Stimulated activated CD4-positive, alpha-beta T cell treated with anti-CD3 and anti-CD28 coated beads, Interleukin-1b, Interleukin-23, amount 100 ng/mL, for 4 hours (primary cell): Measurements from ENCODE around the gene CNOT8.

Source experiments
- DNase-seq, 2 donors: peaks; one replicate each; pipeline ENCODE4 v3.0.0-alpha.2; 2020; ENCODE audit warnings: low read depth in 2 of 2

CNOT8 gene

DNA sequence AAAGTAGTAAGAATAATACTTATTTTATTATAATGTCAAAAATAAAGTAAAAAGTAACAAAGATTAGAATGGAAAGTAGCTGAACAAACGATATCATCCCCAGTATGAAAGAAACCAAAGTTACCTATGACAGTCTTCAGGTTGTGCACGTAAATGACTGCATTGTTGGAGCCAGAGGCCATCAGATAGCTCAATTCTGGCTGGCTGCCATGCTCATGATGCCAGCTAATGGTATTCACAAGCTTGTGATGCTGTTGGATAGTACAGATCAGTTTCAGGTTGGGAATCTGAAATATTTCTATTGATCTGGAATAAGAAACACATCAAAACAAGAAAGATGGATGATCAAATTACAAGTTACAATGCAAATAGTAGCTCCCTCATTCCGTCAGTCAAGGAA is 58.4 kb downstream of the CNOT8 start:
- no peak for DNase-seq

DNA sequence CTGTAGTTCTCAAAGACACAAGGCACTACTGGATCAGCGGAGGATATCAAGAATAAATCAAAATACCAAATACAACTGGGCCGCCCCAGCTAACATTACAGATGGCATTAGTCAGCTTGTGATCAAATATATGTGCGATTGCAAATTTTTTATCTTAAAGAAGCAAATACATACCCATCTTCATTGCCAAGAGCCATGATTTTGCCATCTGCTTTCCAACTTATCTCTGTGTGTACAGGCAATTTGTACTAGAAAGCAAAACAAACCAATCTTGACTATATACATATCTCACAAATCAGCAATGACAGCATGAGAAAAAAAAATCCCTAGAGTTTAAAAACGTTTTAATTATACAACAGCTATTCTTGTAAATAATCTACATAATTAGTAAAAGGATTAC is 59.3 kb downstream of the CNOT8 start:
- no peak for DNase-seq

DNA sequence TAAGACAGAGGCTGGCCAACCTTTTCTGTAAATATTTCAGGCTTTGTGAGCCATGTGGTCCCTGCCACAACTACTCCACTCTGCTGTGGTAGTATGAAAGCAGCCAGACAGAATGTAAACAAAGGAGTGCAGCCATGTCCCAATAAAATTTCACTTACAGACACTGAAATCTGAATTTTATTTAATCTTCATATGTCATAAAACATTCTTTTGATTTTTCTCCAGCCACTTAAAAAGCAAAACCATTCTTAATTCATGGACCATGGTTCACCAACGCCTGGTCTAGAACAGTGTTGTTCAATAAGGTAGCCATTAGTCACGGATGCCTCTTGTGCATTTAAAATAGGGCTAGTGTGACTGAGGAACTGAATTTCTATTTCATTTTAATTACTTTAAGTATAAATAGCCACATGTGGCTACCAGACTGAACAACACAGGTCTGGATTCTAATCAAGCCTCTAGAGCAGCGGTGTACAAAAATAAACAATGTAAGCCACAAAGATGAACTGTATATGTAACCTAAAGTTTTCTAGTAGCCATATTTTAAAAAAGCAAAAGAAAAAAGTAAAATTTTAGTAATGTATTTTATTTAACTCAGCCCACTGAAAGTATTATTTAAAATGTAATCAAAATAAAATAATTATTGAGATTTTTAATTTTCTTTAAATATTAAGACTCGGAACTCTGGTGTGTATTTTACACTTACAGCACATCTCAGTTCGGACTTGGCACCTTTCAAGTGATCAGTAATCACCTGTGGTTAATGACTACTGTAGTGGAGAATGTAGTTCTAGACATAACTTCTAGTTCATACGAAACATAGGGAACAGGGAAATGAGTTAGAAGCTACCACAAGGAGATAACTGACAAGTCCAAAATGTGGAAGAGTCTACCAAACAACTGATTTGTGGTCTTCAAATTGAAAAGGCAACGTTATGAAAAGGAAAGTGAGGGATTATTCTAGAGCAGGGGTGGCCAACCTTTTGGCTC is 65.3 kb downstream of the CNOT8 start:
- DNase-seq: no peak
